ENCODE results near the gene MS4A12. TPM values are rescaled to one million over a fixed set of nuclear protein-coding genes. Genes with fewer than 3 reads are reported as not detected.

Gene MS4A12
- total and polyA plus RNA-seq, 9 of the 15 experiments (the other 6 are each of a cell fraction or from before 2014, with no cell fraction given) = not detected

DNA sequence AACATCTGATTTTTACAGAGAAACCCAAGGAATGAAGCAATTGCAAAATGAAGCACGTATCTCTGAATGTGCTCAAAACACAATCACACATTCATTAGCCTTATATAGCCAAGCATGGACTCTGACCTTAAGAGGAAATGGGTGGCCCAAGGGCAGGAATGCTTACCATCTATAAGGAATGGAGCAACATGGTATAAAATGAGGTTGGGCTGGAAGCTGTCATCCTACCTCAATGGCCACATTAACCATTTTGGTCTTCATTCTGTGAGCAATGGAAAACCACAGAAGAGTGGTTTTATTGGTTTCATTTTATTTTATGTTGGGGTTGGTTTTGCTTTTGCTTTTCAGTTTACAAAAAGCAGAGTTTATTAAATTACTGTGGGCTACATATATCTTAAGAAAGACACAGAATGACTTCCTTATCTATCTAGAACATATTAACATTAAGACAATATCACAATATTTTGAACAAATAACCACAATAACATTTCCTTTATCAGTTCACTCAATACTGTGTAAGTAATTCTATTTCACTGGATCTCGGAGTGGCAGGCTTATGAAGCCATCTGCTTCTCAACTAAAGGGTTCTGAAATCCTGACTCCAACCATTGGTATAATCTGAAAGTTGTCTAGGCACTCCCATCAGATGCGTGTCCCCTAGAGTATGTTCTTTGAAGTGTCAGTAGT lies 11.8 kb downstream of the MS4A12 start:
- no peak overlapping the region for H3K27ac ChIP-seq (ENCODE audit: extremely low read depth, low read depth, low read length)
- DNase-seq (ENCODE audit: extremely low read depth in 1 of 4, low spot score in 3 of 4) (no peak), FAIRE-seq (no peak), ATAC-seq (no peak)
- POLR2A ChIA-PET = no interaction called here
- no peaks in the 10 kb centered on the region for H4K20me1 ChIP-seq (replicated peaks; ENCODE audit: control insufficient read depth, insufficient read depth, low read length)
- H3K27me3 ChIP-seq (ENCODE audit: control insufficient read depth in 2 of 2, insufficient read depth in 2 of 2, low read length in 2 of 2) = no peaks in the 10 kb centered on the region; a peak in 1 of 5 replicates
- no peaks in the 10 kb centered on the region for H3K9me1 ChIP-seq (ENCODE audit: control insufficient read depth, insufficient read depth, low read length)
- no peaks in the 10 kb centered on the region for H3K9me3 ChIP-seq (replicated peaks; ENCODE audit: control insufficient read depth, insufficient read depth, low read depth, low read length)
- 0% methylated on average over 3 of the region's 3 CpGs for WGBS (ENCODE audit: insufficient coverage, low coverage, missing lambda C conversion rate)
- H3K36me3 ChIP-seq (ENCODE audit: control insufficient read depth, insufficient read depth, low read length) = no peaks in the 10 kb centered on the region
- H3K4me3 ChIP-seq = no peak overlapping the region
- no peaks in the 10 kb centered on the region for H3K79me2 ChIP-seq (ENCODE audit: control insufficient read depth, insufficient read depth, low read length)
- no peak overlapping the region for H3K4me2 ChIP-seq (ENCODE audit: insufficient read depth, low read length)
- intact Hi-C loops (cut with micrococcal nuclease) (no loop called here), in situ Hi-C loops (cut with MboI) (no loop called here)
- H3K4me1 ChIP-seq (replicated peaks in 1 of 2; ENCODE audit: control insufficient read depth in 2 of 2, insufficient read depth in 2 of 2, low read length in 2 of 2) = no peaks in the 10 kb centered on the region
- BruUV-seq (replicated peaks) = no TSS peak
- CTCF ChIA-PET (ENCODE audit: low intra/inter-chr PET ratio) = no interaction called here
- no peak overlapping the region for H2AFZ ChIP-seq (ENCODE audit: low read depth, low read length)
- H3K9ac ChIP-seq (ENCODE audit: insufficient read depth in 1 of 2, low read depth in 2 of 2, low read length in 2 of 2) = no peak overlapping the region
- TF ChIP-seq SRSF3 (IDR thresholded peaks at IDR 0.05; ENCODE audit: insufficient read depth, low read length) (no peak), ZNF76 (CRISPR knock-in tag; IDR thresholded peaks at IDR 0.05; ENCODE audit: borderline replicate concordance) (no peak), FOXO4 (CRISPR knock-in tag; IDR thresholded peaks at IDR 0.05) (no peak), ZKSCAN8 (CRISPR knock-in tag; IDR thresholded peaks at IDR 0.05) (no peak), BRD4 (IDR thresholded peaks at IDR 0.05) (no peak), KLF16 (IDR thresholded peaks at IDR 0.05) (no peak), SRSF1 (IDR thresholded peaks at IDR 0.05; ENCODE audit: low read depth, low read length) (no peak), SRSF7 (optimal IDR thresholded peaks at IDR 0.05; ENCODE audit: low read depth, low read length) (no peak), COPS2 (conservative IDR thresholded peaks at IDR 0.05) (no peak), SLC30A9 (CRISPR knock-in tag; IDR thresholded peaks at IDR 0.05) (no peak), RBM14 (IDR thresholded peaks at IDR 0.05; ENCODE audit: borderline replicate concordance, insufficient read depth, low read depth, low read length) (no peak), HNRNPLL (IDR thresholded peaks at IDR 0.05; ENCODE audit: low read depth, low read length, poor library complexity, severe bottlenecking) (no peak), POLR2H (tag; IDR thresholded peaks at IDR 0.05; ENCODE audit: low read depth) (no peak)
- TF ChIP-seq, protein P1, sequence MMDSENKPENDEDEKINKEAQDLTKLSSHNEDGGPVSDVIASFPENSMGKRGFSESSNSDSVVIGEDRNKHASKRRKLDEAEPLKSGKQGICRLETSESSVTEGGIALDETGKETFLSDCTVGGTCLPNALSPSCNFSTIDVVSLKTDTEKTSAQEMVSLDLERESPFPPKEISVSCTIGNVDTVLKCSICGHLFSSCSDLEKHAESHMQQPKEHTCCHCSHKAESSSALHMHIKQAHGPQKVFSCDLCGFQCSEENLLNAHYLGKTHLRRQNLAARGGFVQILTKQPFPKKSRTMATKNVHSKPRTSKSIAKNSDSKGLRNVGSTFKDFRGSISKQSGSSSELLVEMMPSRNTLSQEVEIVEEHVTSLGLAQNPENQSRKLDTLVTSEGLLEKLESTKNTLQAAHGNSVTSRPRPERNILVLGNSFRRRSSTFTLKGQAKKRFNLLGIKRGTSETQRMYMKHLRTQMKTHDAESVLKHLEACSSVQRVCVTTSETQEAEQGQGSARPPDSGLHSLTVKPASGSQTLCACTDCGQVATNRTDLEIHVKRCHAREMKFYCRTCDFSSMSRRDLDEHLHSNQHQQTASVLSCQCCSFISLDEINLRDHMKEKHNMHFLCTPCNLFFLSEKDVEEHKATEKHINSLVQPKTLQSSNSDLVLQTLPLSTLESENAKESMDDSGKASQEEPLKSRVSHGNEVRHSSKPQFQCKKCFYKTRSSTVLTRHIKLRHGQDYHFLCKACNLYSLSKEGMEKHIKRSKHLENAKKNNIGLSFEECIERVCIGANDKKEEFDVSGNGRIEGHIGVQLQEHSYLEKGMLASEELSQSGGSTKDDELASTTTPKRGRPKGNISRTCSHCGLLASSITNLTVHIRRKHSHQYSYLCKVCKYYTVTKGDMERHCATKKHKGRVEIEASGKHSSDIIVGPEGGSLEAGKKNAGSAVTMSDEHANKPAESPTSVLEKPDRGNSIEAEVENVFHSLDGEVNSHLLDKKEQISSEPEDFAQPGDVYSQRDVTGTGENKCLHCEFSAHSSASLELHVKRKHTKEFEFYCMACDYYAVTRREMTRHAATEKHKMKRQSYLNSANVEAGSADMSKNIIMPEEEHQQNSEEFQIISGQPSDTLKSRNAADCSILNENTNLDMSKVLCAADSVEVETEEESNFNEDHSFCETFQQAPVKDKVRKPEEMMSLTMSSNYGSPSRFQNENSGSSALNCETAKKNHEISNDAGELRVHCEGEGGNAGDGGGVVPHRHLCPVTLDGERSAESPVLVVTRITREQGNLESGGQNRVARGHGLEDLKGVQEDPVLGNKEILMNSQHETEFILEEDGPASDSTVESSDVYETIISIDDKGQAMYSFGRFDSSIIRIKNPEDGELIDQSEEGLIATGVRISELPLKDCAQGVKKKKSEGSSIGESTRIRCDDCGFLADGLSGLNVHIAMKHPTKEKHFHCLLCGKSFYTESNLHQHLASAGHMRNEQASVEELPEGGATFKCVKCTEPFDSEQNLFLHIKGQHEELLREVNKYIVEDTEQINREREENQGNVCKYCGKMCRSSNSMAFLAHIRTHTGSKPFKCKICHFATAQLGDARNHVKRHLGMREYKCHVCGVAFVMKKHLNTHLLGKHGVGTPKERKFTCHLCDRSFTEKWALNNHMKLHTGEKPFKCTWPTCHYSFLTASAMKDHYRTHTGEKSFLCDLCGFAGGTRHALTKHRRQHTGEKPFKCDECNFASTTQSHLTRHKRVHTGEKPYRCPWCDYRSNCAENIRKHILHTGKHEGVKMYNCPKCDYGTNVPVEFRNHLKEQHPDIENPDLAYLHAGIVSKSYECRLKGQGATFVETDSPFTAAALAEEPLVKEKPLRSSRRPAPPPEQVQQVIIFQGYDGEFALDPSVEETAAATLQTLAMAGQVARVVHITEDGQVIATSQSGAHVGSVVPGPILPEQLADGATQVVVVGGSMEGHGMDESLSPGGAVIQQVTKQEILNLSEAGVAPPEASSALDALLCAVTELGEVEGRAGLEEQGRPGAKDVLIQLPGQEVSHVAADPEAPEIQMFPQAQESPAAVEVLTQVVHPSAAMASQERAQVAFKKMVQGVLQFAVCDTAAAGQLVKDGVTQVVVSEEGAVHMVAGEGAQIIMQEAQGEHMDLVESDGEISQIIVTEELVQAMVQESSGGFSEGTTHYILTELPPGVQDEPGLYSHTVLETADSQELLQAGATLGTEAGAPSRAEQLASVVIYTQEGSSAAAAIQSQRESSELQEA (IDR thresholded peaks at IDR 0.05; ENCODE audit: low read depth) = no peak

All from K562 (cell line).